ENCODE data around the gene QSOX1. TPM values are rescaled to one million over a fixed set of nuclear protein-coding genes. Genes with fewer than 3 reads are reported as not detected.
A peak's percentile ranks its signal among the peaks of the same experiment; 100 is the strongest.

The QSOX1 gene
- total and polyA plus RNA-seq, 2 donors, result 9.1 to 48.2 TPM

DNA sequence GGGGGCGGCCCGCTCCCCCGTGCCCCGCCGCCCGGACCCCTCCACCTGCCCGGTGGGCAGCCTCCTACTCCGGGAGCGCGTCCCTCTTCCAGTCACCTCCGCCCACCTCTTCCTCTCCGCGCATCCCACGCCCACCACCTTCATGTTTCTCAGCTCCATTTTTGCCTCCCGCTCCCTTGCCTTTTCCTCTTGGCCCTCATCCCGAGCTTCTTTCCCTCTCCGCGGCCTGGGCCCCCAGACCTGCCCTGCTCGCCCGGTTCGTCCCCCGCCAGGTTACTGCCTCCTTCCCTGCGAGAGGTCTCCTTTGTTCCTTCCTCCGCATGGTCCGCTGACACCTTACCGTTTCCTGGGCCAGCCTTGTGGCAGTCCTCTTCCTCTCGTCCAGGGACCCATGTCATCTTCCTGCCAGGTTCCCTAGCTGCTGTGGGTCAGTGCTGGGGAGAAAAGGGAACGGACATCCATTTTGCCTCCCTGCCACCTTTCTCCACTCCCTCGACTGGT, 563 bp downstream of the QSOX1 start:
- Histone ChIP-seq H3K27me3 (ENCODE audit: control insufficient read depth in 2 of 2, insufficient read depth in 1 of 2, low read length in 1 of 2) (peaks cover 0 to 4% of the 10 kb centered on the region in 2 donors), H3K27ac (ENCODE audit: low read depth in 1 of 2, low read length in 1 of 2) (peak overlapping the region in 1 of 2 donors; percentile 55), H3K9me3 (ENCODE audit: control insufficient read depth in 2 of 2, insufficient read depth in 1 of 2, low read length in 1 of 2) (no peaks in the 10 kb centered on the region), H3K4me1 (ENCODE audit: control insufficient read depth in 2 of 2, insufficient read depth in 2 of 2, low read length in 2 of 2) (peaks cover 6 to 17% of the 10 kb centered on the region in 2 donors), H3K36me3 (ENCODE audit: control insufficient read depth in 2 of 2, insufficient read depth in 2 of 2, low read length in 1 of 2) (no peaks in the 10 kb centered on the region), H3K4me3 (ENCODE audit: low read length in 2 of 2) (peak overlapping the region; percentile 58 to 81)
- DNase-seq (ENCODE audit: low read depth in 6 of 9, low spot score in 9 of 9), result no peak
- WGBS, result 3% methylated on average over 29 of the region's 29 CpGs

DNA sequence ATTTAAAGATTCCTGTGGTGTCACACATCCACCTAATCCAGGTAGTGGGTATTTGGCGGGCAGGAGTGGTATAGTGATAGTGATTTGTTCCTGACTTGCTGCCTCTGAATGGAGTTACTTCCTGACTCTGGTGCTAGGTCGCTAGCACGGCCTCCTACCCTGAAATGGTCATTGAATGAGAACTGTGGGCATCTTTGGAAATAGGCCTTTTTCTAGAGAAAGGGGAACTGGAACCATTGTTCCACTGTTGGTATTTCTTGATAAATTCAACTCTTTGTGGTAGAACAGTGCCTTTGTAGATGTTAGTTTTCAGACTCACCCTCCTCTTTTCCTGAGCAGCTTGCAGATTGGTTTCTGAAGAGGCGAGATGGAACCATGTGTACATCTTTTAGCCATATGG, 1.5 kb downstream of the QSOX1 start:
- DNase-seq (ENCODE audit: low read depth in 6 of 9, low spot score in 9 of 9), result peak in 1 of 9 donors; percentile 15
- H3K36me3 ChIP-seq (ENCODE audit: control insufficient read depth in 2 of 2, insufficient read depth in 2 of 2, low read length in 1 of 2), result no peaks in the 10 kb centered on the region
- no peak overlapping the region for H3K27ac ChIP-seq (ENCODE audit: low read depth in 1 of 2, low read length in 1 of 2)
- no peaks in the 10 kb centered on the region for H3K9me3 ChIP-seq (ENCODE audit: control insufficient read depth in 2 of 2, insufficient read depth in 1 of 2, low read length in 1 of 2)
- peaks cover 0 to 4% of the 10 kb centered on the region in 2 donors for H3K27me3 ChIP-seq (ENCODE audit: control insufficient read depth in 2 of 2, insufficient read depth in 1 of 2, low read length in 1 of 2)
- WGBS, result 95% methylated on average over 4 of the region's 4 CpGs
- no peak overlapping the region for H3K4me3 ChIP-seq (ENCODE audit: low read length in 2 of 2)
- H3K4me1 ChIP-seq (ENCODE audit: control insufficient read depth in 2 of 2, insufficient read depth in 2 of 2, low read length in 2 of 2), result peaks cover 6 to 17% of the 10 kb centered on the region in 2 donors

GRCh38 chr1:180156631-180157091, 2.0 kb downstream of the QSOX1 start:
- peaks cover 6 to 17% of the 10 kb centered on the region in 2 donors for H3K4me1 ChIP-seq (ENCODE audit: control insufficient read depth in 2 of 2, insufficient read depth in 2 of 2, low read length in 2 of 2)
- no peak for DNase-seq (ENCODE audit: low read depth in 6 of 9, low spot score in 9 of 9)
- H3K4me3 ChIP-seq (ENCODE audit: low read length in 2 of 2), result no peak overlapping the region
- H3K27ac ChIP-seq (ENCODE audit: low read depth in 1 of 2, low read length in 1 of 2), result no peak overlapping the region
- H3K27me3 ChIP-seq (ENCODE audit: control insufficient read depth in 2 of 2, insufficient read depth in 1 of 2, low read length in 1 of 2), result peaks cover 0 to 4% of the 10 kb centered on the region in 2 donors
- no peaks in the 10 kb centered on the region for H3K36me3 ChIP-seq (ENCODE audit: control insufficient read depth in 2 of 2, insufficient read depth in 2 of 2, low read length in 1 of 2)
- 97% methylated on average over 2 of the region's 2 CpGs for WGBS
- H3K9me3 ChIP-seq (ENCODE audit: control insufficient read depth in 2 of 2, insufficient read depth in 1 of 2, low read length in 1 of 2), result no peaks in the 10 kb centered on the region

DNA sequence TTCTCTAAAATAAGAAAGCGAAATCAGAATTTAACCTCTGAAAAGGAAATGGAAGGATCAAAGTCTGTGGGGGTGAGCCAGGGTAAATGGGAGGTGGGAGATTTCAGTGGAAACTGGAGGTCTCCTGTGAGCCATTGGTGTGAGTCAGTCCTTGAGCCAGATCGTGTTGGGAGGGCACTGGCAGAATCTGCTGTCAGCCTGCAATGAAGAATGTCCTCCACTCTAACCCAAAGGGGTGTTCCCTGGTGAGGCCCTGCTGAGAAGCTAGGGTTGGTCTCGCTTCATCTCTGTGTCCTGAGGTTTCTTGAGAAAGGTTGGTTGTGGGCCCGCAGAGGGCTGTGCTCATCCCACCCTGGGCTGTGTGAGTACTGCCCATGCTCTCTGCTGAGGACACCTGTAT, 2.4 kb downstream of the QSOX1 start:
- WGBS, result 95% methylated on average over 4 of the region's 4 CpGs
- no peak for DNase-seq (ENCODE audit: low read depth in 6 of 9, low spot score in 9 of 9)
- Histone ChIP-seq H3K27me3 (ENCODE audit: control insufficient read depth in 2 of 2, insufficient read depth in 1 of 2, low read length in 1 of 2) (peaks cover 0 to 4% of the 10 kb centered on the region in 2 donors), H3K4me1 (ENCODE audit: control insufficient read depth in 2 of 2, insufficient read depth in 2 of 2, low read length in 2 of 2) (peaks cover 6 to 17% of the 10 kb centered on the region in 2 donors), H3K9me3 (ENCODE audit: control insufficient read depth in 2 of 2, insufficient read depth in 1 of 2, low read length in 1 of 2) (no peaks in the 10 kb centered on the region), H3K36me3 (ENCODE audit: control insufficient read depth in 2 of 2, insufficient read depth in 2 of 2, low read length in 1 of 2) (no peaks in the 10 kb centered on the region), H3K27ac (ENCODE audit: low read depth in 1 of 2, low read length in 1 of 2) (no peak overlapping the region), H3K4me3 (ENCODE audit: low read length in 2 of 2) (no peak overlapping the region)

GRCh38 chr1:180157576-180158057, 2.9 kb downstream of the QSOX1 start:
- 97% methylated on average over 3 of the region's 3 CpGs for WGBS
- Histone ChIP-seq H3K36me3 (ENCODE audit: control insufficient read depth in 2 of 2, insufficient read depth in 2 of 2, low read length in 1 of 2) (no peaks in the 10 kb centered on the region), H3K9me3 (ENCODE audit: control insufficient read depth in 2 of 2, insufficient read depth in 1 of 2, low read length in 1 of 2) (no peaks in the 10 kb centered on the region), H3K27ac (ENCODE audit: low read depth in 1 of 2, low read length in 1 of 2) (no peak overlapping the region), H3K4me1 (ENCODE audit: control insufficient read depth in 2 of 2, insufficient read depth in 2 of 2, low read length in 2 of 2) (peaks cover 6 to 17% of the 10 kb centered on the region in 2 donors), H3K27me3 (ENCODE audit: control insufficient read depth in 2 of 2, insufficient read depth in 1 of 2, low read length in 1 of 2) (peaks cover 0 to 4% of the 10 kb centered on the region in 2 donors), H3K4me3 (ENCODE audit: low read length in 2 of 2) (no peak overlapping the region)
- DNase-seq (ENCODE audit: low read depth in 6 of 9, low spot score in 9 of 9), result no peak

GRCh38 chr1:180158149-180159147, 3.8 kb downstream of the QSOX1 start:
- no peaks in the 10 kb centered on the region for H3K36me3 ChIP-seq (ENCODE audit: control insufficient read depth in 2 of 2, insufficient read depth in 2 of 2, low read length in 1 of 2)
- peaks cover 0 to 4% of the 10 kb centered on the region in 2 donors for H3K27me3 ChIP-seq (ENCODE audit: control insufficient read depth in 2 of 2, insufficient read depth in 1 of 2, low read length in 1 of 2)
- H3K27ac ChIP-seq (ENCODE audit: low read depth in 1 of 2, low read length in 1 of 2), result no peak overlapping the region
- H3K9me3 ChIP-seq (ENCODE audit: control insufficient read depth in 2 of 2, insufficient read depth in 1 of 2, low read length in 1 of 2), result no peaks in the 10 kb centered on the region
- DNase-seq (ENCODE audit: low read depth in 6 of 9, low spot score in 9 of 9), result no peak
- 97% methylated on average over 16 of the region's 16 CpGs for WGBS
- peaks cover 6 to 17% of the 10 kb centered on the region in 2 donors for H3K4me1 ChIP-seq (ENCODE audit: control insufficient read depth in 2 of 2, insufficient read depth in 2 of 2, low read length in 2 of 2)
- H3K4me3 ChIP-seq (ENCODE audit: low read length in 2 of 2), result no peak overlapping the region

DNA sequence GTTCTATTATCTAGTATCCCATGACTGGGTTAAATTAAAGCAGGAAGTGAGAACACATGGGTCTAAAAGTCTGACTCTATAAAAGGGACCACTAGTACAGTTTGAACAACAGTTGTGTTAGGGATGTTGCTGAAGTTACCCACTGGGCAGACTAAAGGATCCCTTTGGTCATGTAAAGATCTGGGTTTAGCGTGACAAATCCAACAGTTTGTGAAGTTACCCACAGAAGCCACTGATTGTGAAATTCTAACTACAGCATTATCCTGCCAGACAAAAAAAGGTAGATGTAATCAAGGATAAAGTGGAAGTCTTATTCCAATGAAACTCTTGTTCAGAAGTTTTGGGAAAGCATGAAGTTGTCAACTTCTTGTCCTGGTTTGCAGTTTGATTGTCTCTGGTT, 5.7 kb downstream of the QSOX1 start:
- Histone ChIP-seq H3K4me1 (ENCODE audit: control insufficient read depth in 2 of 2, insufficient read depth in 2 of 2, low read length in 2 of 2) (peaks cover 4 to 7% of the 10 kb centered on the region in 2 donors), H3K4me3 (ENCODE audit: low read length in 2 of 2) (no peak overlapping the region), H3K36me3 (ENCODE audit: control insufficient read depth in 2 of 2, insufficient read depth in 2 of 2, low read length in 1 of 2) (no peaks in the 10 kb centered on the region), H3K27me3 (ENCODE audit: control insufficient read depth in 2 of 2, insufficient read depth in 1 of 2, low read length in 1 of 2) (peaks cover 0 to 1% of the 10 kb centered on the region in 2 donors), H3K9me3 (ENCODE audit: control insufficient read depth in 2 of 2, insufficient read depth in 1 of 2, low read length in 1 of 2) (no peaks in the 10 kb centered on the region), H3K27ac (ENCODE audit: low read depth in 1 of 2, low read length in 1 of 2) (no peak overlapping the region)
- no peak for DNase-seq (ENCODE audit: low read depth in 6 of 9, low spot score in 9 of 9)
- 98% methylated on average over 1 of the region's 1 CpG for WGBS

DNA sequence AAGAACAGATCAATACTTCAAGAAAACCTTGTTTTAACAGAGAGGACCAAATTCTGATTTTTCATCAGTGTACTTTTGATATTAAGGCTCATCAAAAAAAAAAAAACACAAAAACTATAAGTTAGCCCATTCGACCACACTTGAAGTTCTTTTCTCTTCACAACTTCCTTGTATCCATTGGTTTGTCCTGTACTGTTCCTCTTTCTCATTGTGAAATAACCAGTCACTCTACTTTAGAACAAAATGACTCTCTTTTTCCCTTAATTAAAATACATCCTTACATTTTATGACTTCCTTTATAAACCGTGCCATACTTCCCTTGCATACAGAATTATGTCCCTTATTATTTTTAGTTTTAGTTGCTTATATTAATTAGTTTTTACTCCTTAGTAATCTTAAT, 8.4 kb downstream of the QSOX1 start:
- H3K4me3 ChIP-seq (ENCODE audit: low read length in 2 of 2), result no peak overlapping the region
- no peak for DNase-seq (ENCODE audit: low read depth in 6 of 9, low spot score in 9 of 9)
- H3K9me3 ChIP-seq (ENCODE audit: control insufficient read depth in 2 of 2, insufficient read depth in 1 of 2, low read length in 1 of 2), result no peaks in the 10 kb centered on the region
- H3K27me3 ChIP-seq (ENCODE audit: control insufficient read depth in 2 of 2, insufficient read depth in 1 of 2, low read length in 1 of 2), result no peaks in the 10 kb centered on the region
- WGBS, result 57% methylated on average over 2 of the region's 2 CpGs
- H3K4me1 ChIP-seq (ENCODE audit: control insufficient read depth in 2 of 2, insufficient read depth in 2 of 2, low read length in 2 of 2), result no peaks in the 10 kb centered on the region
- H3K27ac ChIP-seq (ENCODE audit: low read depth in 1 of 2, low read length in 1 of 2), result no peak overlapping the region
- H3K36me3 ChIP-seq (ENCODE audit: control insufficient read depth in 2 of 2, insufficient read depth in 2 of 2, low read length in 1 of 2), result no peaks in the 10 kb centered on the region

DNA sequence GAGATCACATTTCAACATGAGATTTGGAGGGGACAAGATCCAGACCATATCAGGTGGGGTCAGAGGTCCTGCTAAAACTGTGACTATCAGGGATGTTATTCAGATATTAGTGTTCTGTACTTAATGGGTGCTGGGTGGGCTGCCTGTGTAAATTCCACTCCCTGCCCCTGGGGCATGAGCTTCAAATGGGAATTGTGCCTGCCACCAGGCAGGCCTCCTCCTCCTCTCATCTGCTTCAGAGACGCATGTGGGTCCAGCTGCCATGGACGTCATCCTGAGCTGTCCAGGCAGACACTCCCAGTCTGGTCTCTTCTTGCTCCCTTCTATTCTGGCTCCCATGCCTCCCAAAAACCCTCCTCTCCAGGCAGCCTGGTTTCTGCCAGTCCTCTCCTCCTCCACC, 10.4 kb downstream of the QSOX1 start:
- 99% methylated on average over 2 of the region's 2 CpGs for WGBS
- H3K4me3 ChIP-seq (ENCODE audit: low read length in 2 of 2), result no peak overlapping the region
- no peak for DNase-seq (ENCODE audit: low read depth in 6 of 9, low spot score in 9 of 9)
- no peaks in the 10 kb centered on the region for H3K9me3 ChIP-seq (ENCODE audit: control insufficient read depth in 2 of 2, insufficient read depth in 1 of 2, low read length in 1 of 2)
- H3K27ac ChIP-seq (ENCODE audit: low read depth in 1 of 2, low read length in 1 of 2), result no peak overlapping the region
- H3K4me1 ChIP-seq (ENCODE audit: control insufficient read depth in 2 of 2, insufficient read depth in 2 of 2, low read length in 2 of 2), result no peaks in the 10 kb centered on the region
- no peaks in the 10 kb centered on the region for H3K36me3 ChIP-seq (ENCODE audit: control insufficient read depth in 2 of 2, insufficient read depth in 2 of 2, low read length in 1 of 2)
- H3K27me3 ChIP-seq (ENCODE audit: control insufficient read depth in 2 of 2, insufficient read depth in 1 of 2, low read length in 1 of 2), result no peaks in the 10 kb centered on the region

Measured in thymus (tissue), 11 donors.